Naive thymus-derived CD4-positive, alpha-beta T cell (primary cell): ENCODE data around the gene NR1H4. TPM values are rescaled to one million over a fixed set of nuclear protein-coding genes. Genes with fewer than 3 reads are reported as not detected.
"Not testable (repeated sequence)": the region's sequence is repeated elsewhere in the genome, so short reads cannot be mapped to it uniquely, and the experiment has no call there.

ENCODE experiments used
- ATAC-seq: fragments of 150-1000 bp; cut with Tn5 transposase; 2 replicates; pipeline ENCODE4 v1.10.0; 2021; ENCODE audit warnings: mild to moderate bottlenecking, moderate library complexity
- CTCF ChIA-PET: fragments of 350-600 bp; sonication (Branson Sonifier 250); formaldehyde crosslinking; loops from one replicate; lab custom pipeline; 2021; ENCODE audit warnings: antibody characterized with exemption; lab: Charles Lee
- POLR2A ChIA-PET: fragments of 350-600 bp; sonication (Branson Sonifier 250); formaldehyde crosslinking; loops from one replicate; lab custom pipeline; 2021; ENCODE audit warnings: antibody characterized with exemption, inconsistent platforms; lab: Charles Lee
- DNase-seq, 9 donors: peaks; one replicate each; pipeline versions ENCODE4 v3.0.0 to v3.0.0-alpha.2; 2020 to 2022; ENCODE audit warnings: mixed read lengths in 1 of 9
- H3K27ac ChIP-seq: one replicate; pipeline ENCODE4 v1.7.0; 2013; ENCODE audit warnings: mild to moderate bottlenecking, low read depth, low read length, moderate library complexity
- H3K27me3 ChIP-seq, 2 donors: one replicate each; pipeline ENCODE4 v1.7.0; 2013; ENCODE audit warnings: low read length in 2 of 2, mild to moderate bottlenecking in 2 of 2, moderate library complexity in 2 of 2; ENCODE audit not compliant: control insufficient read depth in 2 of 2, insufficient read depth in 2 of 2
- H3K36me3 ChIP-seq, 3 experiments: 1 replicate in 2 of 3; 2 replicates in 1 of 3; pipeline ENCODE4 v1.7.0; 2013; ENCODE audit warnings: low read length in 3 of 3, mild to moderate bottlenecking in 3 of 3, moderate library complexity in 1 of 3; ENCODE audit not compliant: insufficient read depth in 3 of 3, control insufficient read depth in 2 of 3
- H3K4me1 ChIP-seq, 2 donors: one replicate each; pipeline ENCODE4 v1.7.0; 2013; ENCODE audit warnings: low read length in 2 of 2, mild to moderate bottlenecking in 2 of 2, moderate library complexity in 1 of 2; ENCODE audit not compliant: control insufficient read depth in 2 of 2, insufficient read depth in 2 of 2
- H3K4me3 ChIP-seq: 2 replicates; pipeline ENCODE4 v1.7.0; 2013; ENCODE audit warnings: mild to moderate bottlenecking, low read length
- H3K9me3 ChIP-seq, 3 experiments: 1 replicate in 2 of 3; 2 replicates in 1 of 3; pipeline ENCODE4 v1.7.0; 2013; ENCODE audit warnings: low read length in 3 of 3; ENCODE audit not compliant: control insufficient read depth in 2 of 3
- H3K27ac Mint-ChIP-seq, 9 donors: one replicate each; pipeline ENCODE4 v1.8.0; 2020 to 2022; ENCODE audit warnings: mixed read lengths in 9 of 9, mild to moderate bottlenecking in 8 of 9, moderate library complexity in 5 of 9, inconsistent platforms in 2 of 9
- H3K27me3 Mint-ChIP-seq, 5 donors: one replicate each; pipeline ENCODE4 v1.8.0; 2021 to 2022; ENCODE audit warnings: mixed read lengths in 5 of 5, mild to moderate bottlenecking in 1 of 5
- H3K36me3 Mint-ChIP-seq, 5 donors: one replicate each; pipeline ENCODE4 v1.8.0; 2020 to 2022; ENCODE audit warnings: mixed read lengths in 5 of 5, mild to moderate bottlenecking in 3 of 5, inconsistent platforms in 1 of 5
- H3K4me1 Mint-ChIP-seq, 7 donors: one replicate each; pipeline ENCODE4 v1.8.0; 2020 to 2022; ENCODE audit warnings: mixed read lengths in 7 of 7, mild to moderate bottlenecking in 3 of 7, inconsistent platforms in 1 of 7
- H3K4me3 Mint-ChIP-seq, 10 donors: one replicate each; pipeline ENCODE4 v1.8.0; 2020 to 2022; ENCODE audit warnings: mild to moderate bottlenecking in 10 of 10, mixed read lengths in 10 of 10, moderate library complexity in 6 of 10, inconsistent platforms in 2 of 10
- H3K9me3 Mint-ChIP-seq, 11 donors: one replicate each; pipeline ENCODE4 v1.8.0; 2020 to 2022; ENCODE audit warnings: mixed read lengths in 11 of 11, mild to moderate bottlenecking in 4 of 11, inconsistent platforms in 1 of 11, moderate library complexity in 1 of 11
- intact Hi-C, 2 donors: fragments of 100-400 bp; cut with micrococcal nuclease; formaldehyde crosslinking; loops; one replicate each; pipeline ENCODE4 v1.15.1; 2023
- polyA plus RNA-seq, 2 donors: library from polyadenylated mRNA; unstranded; fragments of 300-500 nt; fragmentation: Illumina TruSeq; gene quantifications; one replicate each; pipeline ENCODE4 v1.2.3, GENCODE V29; 2021
- total RNA-seq, 6 experiments: library from RNA in 5 of 6; stranded (reverse) in 5 of 6; gene quantifications; 1 replicate in 5 of 6; 2 replicates in 1 of 6; pipeline ENCODE4 v1.2.3 and lab custom pipeline; 2021 to 2026

The NR1H4 gene
- total and polyA plus RNA-seq, 7 experiments from 2014 or later, result not detected

DNA sequence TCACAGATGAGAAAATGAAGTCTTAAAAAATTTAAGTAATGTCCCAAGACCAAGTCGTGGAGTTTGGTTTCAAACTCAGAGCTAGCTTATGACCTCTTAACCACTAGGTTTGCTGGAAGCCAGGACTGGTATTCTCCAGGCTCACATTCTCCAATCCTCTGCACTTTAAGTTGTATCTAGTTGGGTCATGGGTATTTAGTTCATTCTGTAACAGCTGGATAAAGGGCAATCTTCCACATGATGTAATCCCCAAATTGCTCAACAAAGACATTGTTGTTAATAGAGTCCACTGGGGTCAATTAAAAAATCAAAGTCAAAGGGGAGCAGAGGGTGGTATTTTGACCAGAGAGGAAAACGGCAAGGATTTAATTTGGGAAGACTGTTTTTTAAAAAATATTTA lies 82.1 kb downstream of the NR1H4 start:
- H3K27ac Mint-ChIP-seq, result no peak overlapping the region
- H3K4me1 Mint-ChIP-seq, result no peaks in the 10 kb centered on the region
- CTCF ChIA-PET, result no interaction called here
- Histone ChIP-seq H3K4me1 (no peaks in the 10 kb centered on the region), H3K36me3 (no peaks in the 10 kb centered on the region), H3K27ac (no peak overlapping the region), H3K9me3 (no peaks in the 10 kb centered on the region), H3K4me3 (no peak overlapping the region), H3K27me3 (no peaks in the 10 kb centered on the region)
- POLR2A ChIA-PET, result no interaction called here
- no peak for DNase-seq
- no peak overlapping the region for H3K4me3 Mint-ChIP-seq
- ATAC-seq, result no peak
- peaks cover 0 to 1% (median 0%) of the 10 kb centered on the region in 11 donors for H3K9me3 Mint-ChIP-seq
- intact Hi-C loops, result loop anchor here in 1 of 2 donors (2.0 kb wide), 1 partner anchor 401 kb away; no protein-coding TSS in a partner anchor
- H3K36me3 Mint-ChIP-seq, result no peaks in the 10 kb centered on the region
- H3K27me3 Mint-ChIP-seq, result peaks cover 0 to 21% (median 16%) of the 10 kb centered on the region in 5 donors

DNA sequence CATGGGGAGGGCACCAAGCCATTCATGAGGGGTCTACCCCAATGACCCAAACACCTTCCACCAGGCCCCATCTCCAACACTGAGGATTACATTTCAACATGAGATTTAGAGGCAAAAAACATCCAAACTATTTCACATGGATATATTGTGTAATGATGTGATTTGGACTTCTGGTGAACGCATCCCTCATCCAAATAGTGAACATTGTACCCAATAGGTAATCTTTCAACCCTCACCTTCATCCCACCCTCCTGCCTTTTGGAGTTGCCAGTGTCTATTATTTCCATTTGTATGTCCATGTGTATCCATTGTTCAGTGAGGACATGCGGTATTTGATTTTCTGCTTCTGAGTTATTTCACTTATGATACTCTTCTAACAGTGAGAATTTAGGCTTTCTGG lies 83.7 kb downstream of the NR1H4 start:
- intact Hi-C loops, result no loop called here
- H3K4me3 ChIP-seq, result no peak overlapping the region
- no peak for DNase-seq
- ChIA-PET CTCF (interaction anchor here (2.0 kb wide), 1 partner anchor 323 kb away, joined by 4 read pairs; no protein-coding TSS in a partner anchor), POLR2A (no interaction called here)
- no peaks in the 10 kb centered on the region for H3K27me3 ChIP-seq
- H3K4me1 ChIP-seq, result no peaks in the 10 kb centered on the region
- Mint-ChIP-seq H3K27ac (no peak overlapping the region), H3K9me3 (peaks cover 0 to 1% (median 0%) of the 10 kb centered on the region in 11 donors), H3K36me3 (no peaks in the 10 kb centered on the region), H3K4me1 (no peaks in the 10 kb centered on the region), H3K4me3 (no peak overlapping the region), H3K27me3 (peaks cover 0 to 23% (median 17%) of the 10 kb centered on the region in 5 donors)
- no peak overlapping the region for H3K27ac ChIP-seq
- no peaks in the 10 kb centered on the region for H3K36me3 ChIP-seq
- no peak for ATAC-seq
- no peaks in the 10 kb centered on the region for H3K9me3 ChIP-seq

DNA sequence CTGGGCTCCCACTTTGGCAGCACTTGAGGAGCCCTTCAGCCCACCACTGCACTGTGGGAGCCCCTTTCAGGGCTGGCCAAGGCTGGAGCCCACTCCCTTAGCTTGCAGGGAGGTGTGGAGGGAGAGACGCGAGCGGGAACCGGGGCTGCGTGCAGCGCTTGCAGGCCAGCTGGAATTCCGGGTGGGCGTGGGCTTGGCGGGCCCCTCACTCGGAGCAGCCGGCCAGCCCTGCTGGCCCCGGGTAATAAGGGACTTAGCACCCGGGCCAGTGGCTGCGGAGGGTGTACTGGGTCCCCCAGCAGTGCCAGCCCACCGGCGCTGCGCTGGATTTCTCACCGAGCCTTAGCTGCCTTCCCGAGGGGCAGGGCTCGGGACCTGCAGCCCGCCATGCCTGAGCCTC lies 85.6 kb downstream of the NR1H4 start:
- CTCF ChIA-PET, result not testable (repeated sequence)
- peaks cover 4 to 38% (median 19%) of the 10 kb centered on the region in 5 donors for H3K27me3 Mint-ChIP-seq

DNA sequence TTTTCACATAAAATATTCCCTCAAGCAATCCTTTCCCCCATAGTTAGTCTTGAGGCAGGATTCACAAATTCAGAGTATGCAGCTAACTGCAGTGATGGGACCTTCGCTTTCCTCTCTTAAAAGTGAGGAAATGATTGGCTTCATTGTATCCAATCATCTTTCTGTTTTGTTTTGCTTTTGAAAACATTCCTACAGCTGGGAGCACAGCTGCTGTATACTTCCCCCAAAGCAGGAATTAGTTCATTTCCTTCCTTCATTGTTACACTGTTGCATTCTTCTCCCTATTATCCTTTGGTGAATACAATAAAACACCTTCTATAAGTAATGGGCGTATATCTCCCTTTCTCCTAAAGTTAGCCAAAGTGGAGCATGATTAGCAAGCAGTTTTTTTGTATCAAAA lies 90.4 kb downstream of the NR1H4 start:
- no peaks in the 10 kb centered on the region for H3K9me3 Mint-ChIP-seq
- H3K27ac Mint-ChIP-seq, result no peak overlapping the region
- Histone ChIP-seq H3K27ac (no peak overlapping the region), H3K4me1 (no peaks in the 10 kb centered on the region), H3K9me3 (no peaks in the 10 kb centered on the region), H3K4me3 (no peak overlapping the region), H3K36me3 (no peaks in the 10 kb centered on the region), H3K27me3 (no peaks in the 10 kb centered on the region)
- ATAC-seq (no peak), DNase-seq (no peak)
- no peak overlapping the region for H3K4me3 Mint-ChIP-seq
- intact Hi-C loops, result no loop called here
- ChIA-PET CTCF (no interaction called here), POLR2A (no interaction called here)
- H3K36me3 Mint-ChIP-seq, result no peaks in the 10 kb centered on the region
- H3K27me3 Mint-ChIP-seq, result peaks cover 26 to 39% (median 30%) of the 10 kb centered on the region in 5 donors
- H3K4me1 Mint-ChIP-seq, result peaks cover 0 to 7% (median 0%) of the 10 kb centered on the region in 7 donors

More for the DNA sequence above, 85.6 kb downstream of the NR1H4 start:
- H3K36me3 Mint-ChIP-seq, H3K27me3 ChIP-seq, H3K4me1 ChIP-seq, H3K27ac ChIP-seq, H3K9me3 ChIP-seq, H3K27ac Mint-ChIP-seq, H3K4me3 ChIP-seq, H3K36me3 ChIP-seq, DNase-seq, H3K4me1 Mint-ChIP-seq, intact Hi-C loops, H3K9me3 Mint-ChIP-seq, ATAC-seq, H3K4me3 Mint-ChIP-seq, POLR2A ChIA-PET: not testable (repeated sequence)

DNA sequence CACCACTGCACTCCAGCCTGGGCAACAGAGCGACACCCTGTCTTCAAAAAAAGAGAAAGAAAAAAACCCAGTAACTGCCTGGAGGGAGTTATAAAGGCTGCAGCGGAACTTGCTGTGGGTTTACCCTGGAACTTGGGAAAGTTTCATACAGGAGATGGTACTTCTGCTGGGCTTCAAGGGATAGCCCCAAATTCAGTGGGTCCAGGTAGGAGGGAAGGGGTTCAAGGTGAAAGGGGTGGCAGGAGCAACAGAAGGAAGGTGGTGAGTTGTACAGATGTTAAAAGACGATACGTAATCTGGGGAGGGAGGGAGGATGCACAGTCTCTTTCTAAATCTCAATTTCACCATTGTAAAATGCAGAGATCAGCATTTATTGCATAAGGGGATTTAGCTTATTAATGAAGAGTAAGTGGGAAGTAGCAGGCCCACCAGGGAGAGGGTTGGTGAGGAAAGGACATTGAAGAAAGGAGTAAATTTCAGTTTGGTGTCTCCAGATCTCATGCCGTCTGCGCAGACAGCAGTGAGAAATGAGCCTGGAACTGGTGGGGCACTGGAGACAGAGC lies 91.3 kb downstream of the NR1H4 start:
- Histone ChIP-seq H3K4me1 (no peaks in the 10 kb centered on the region), H3K27me3 (no peaks in the 10 kb centered on the region), H3K36me3 (no peaks in the 10 kb centered on the region), H3K9me3 (no peaks in the 10 kb centered on the region), H3K4me3 (no peak overlapping the region), H3K27ac (no peak overlapping the region)
- ChIA-PET POLR2A (no interaction called here), CTCF (no interaction called here)
- H3K4me1 Mint-ChIP-seq, result peaks cover 0 to 7% (median 0%) of the 10 kb centered on the region in 7 donors
- peaks cover 28 to 39% (median 30%) of the 10 kb centered on the region in 5 donors for H3K27me3 Mint-ChIP-seq
- ATAC-seq, result no peak
- intact Hi-C loops, result no loop called here
- no peak overlapping the region for H3K27ac Mint-ChIP-seq
- DNase-seq, result no peak
- H3K9me3 Mint-ChIP-seq, result peaks cover 0 to 2% (median 0%) of the 10 kb centered on the region in 11 donors
- no peak overlapping the region for H3K4me3 Mint-ChIP-seq
- no peaks in the 10 kb centered on the region for H3K36me3 Mint-ChIP-seq

DNA sequence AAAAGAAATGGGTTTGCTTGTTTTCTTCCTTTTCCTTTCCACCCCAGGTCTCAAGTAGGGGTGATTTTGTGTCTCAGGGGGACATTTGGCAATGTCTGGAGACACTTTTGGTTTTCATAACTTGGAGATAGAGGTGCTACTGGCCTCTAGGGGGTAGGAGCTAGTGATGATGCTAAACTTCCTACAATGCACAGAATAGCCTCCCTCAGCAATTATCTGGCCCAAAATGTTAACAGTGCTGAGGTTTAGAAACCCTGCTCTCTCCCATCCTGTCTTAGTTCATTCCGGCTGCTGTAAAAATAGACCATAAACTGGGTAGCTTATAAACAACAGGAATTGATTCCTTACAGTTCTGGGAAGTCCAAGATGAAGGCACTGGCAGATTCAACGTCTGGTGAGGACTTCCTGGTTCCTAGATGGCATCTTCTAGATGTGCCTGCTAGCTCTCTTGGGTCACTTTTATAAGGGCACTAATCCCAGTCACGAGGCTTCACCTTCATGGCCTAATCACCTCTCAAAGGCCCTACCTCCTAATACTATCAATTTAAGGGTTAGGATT lies 92.4 kb downstream of the NR1H4 start:
- Mint-ChIP-seq H3K9me3 (peaks cover 0 to 2% (median 0%) of the 10 kb centered on the region in 11 donors), H3K4me3 (no peak overlapping the region), H3K36me3 (no peaks in the 10 kb centered on the region), H3K27me3 (peaks cover 18 to 40% (median 30%) of the 10 kb centered on the region in 5 donors), H3K27ac (no peak overlapping the region), H3K4me1 (peaks cover 0 to 7% (median 0%) of the 10 kb centered on the region in 7 donors)
- ATAC-seq (no peak), DNase-seq (no peak)
- Histone ChIP-seq H3K4me3 (no peak overlapping the region), H3K9me3 (no peaks in the 10 kb centered on the region), H3K27ac (no peak overlapping the region), H3K27me3 (no peaks in the 10 kb centered on the region), H3K4me1 (no peaks in the 10 kb centered on the region), H3K36me3 (no peaks in the 10 kb centered on the region)
- CTCF ChIA-PET, result no interaction called here
- POLR2A ChIA-PET, result no interaction called here
- intact Hi-C loops, result no loop called here
